Neural progenitor cell (in vitro differentiated cells): ENCODE data around the gene EXOC4. TPM values are rescaled to one million over a fixed set of nuclear protein-coding genes. Genes with fewer than 3 reads are reported as not detected.

ENCODE experiments used
- DNase-seq: peaks from one replicate; pipeline ENCODE4 v3.0.0-alpha.2; 2016; ENCODE audit warnings: low spot score
- H2AFZ ChIP-seq: fragments of 200-600 bp; sonication (generic); replicated peaks from 2 replicates; pipeline ENCODE4 v1.6.1; 2016; ENCODE audit warnings: antibody characterized with exemption
- H3F3A ChIP-seq: fragments of 200-600 bp; sonication (generic); 2 replicates; pipeline ENCODE4 v1.6.1; 2016; ENCODE audit warnings: antibody characterized with exemption, low read depth
- H3K27ac ChIP-seq: fragments of 200-600 bp; sonication (generic); 2 replicates; pipeline ENCODE4 v1.5.1; 2016; ENCODE audit warnings: mild to moderate bottlenecking
- H3K27me3 ChIP-seq: fragments of 200-600 bp; sonication (generic); 2 replicates; pipeline ENCODE4 v1.6.1; 2016; ENCODE audit warnings: mild to moderate bottlenecking, moderate library complexity
- H3K36me3 ChIP-seq: fragments of 200-600 bp; sonication (generic); 2 replicates; pipeline ENCODE4 v1.5.1; 2016
- H3K4me1 ChIP-seq: fragments of 200-600 bp; sonication (generic); 2 replicates; pipeline ENCODE4 v1.6.1; 2016; ENCODE audit warnings: mixed run types
- H3K4me2 ChIP-seq: fragments of 200-600 bp; sonication (generic); 2 replicates; pipeline ENCODE4 v1.6.1; 2016
- H3K4me3 ChIP-seq: fragments of 200-600 bp; sonication (generic); 2 replicates; pipeline ENCODE4 v1.5.1; 2016
- H3K79me2 ChIP-seq: fragments of 200-600 bp; sonication (generic); 2 replicates; pipeline ENCODE4 v1.6.1; 2016; ENCODE audit warnings: low read depth
- H3K9ac ChIP-seq: fragments of 200-600 bp; sonication (generic); 2 replicates; pipeline ENCODE4 v1.6.1; 2016
- H3K9me3 ChIP-seq: fragments of 200-600 bp; sonication (generic); 2 replicates; pipeline ENCODE4 v1.5.1; 2016; ENCODE audit warnings: low read depth
- H4K20me1 ChIP-seq: fragments of 200-600 bp; sonication (generic); 2 replicates; pipeline ENCODE4 v1.6.1; 2016; ENCODE audit warnings: low read depth
- H3K27ac Mint-ChIP-seq: 3 replicates; pipeline ENCODE4 v1.8.0; 2021; ENCODE audit warnings: mixed read lengths
- H3K27me3 Mint-ChIP-seq: 2 replicates; pipeline ENCODE4 v1.8.0; 2022; ENCODE audit warnings: low read depth, mild to moderate bottlenecking, inconsistent platforms, moderate library complexity, mixed read lengths; ENCODE audit not compliant: insufficient read depth
- H3K36me3 Mint-ChIP-seq: 3 replicates; pipeline ENCODE4 v1.8.0; 2021; ENCODE audit warnings: mixed read lengths
- H3K4me1 Mint-ChIP-seq: 3 replicates; pipeline ENCODE4 v1.8.0; 2021; ENCODE audit warnings: mixed read lengths
- H3K4me3 Mint-ChIP-seq: 3 replicates; pipeline ENCODE4 v1.8.0; 2021; ENCODE audit warnings: mild to moderate bottlenecking, moderate library complexity, mixed read lengths
- H3K9me3 Mint-ChIP-seq: 3 replicates; pipeline ENCODE4 v1.8.0; 2020; ENCODE audit warnings: mixed read lengths
- CTCF ChIP-seq: fragments of 200-600 bp; sonication (generic); IDR thresholded peaks from 2 replicates; pipeline ENCODE4 v1.5.1; 2017; ENCODE audit warnings: antibody characterized with exemption, mild to moderate bottlenecking
- EZH2 ChIP-seq: fragments of 200-600 bp; sonication (generic); IDR thresholded peaks from 2 replicates; pipeline ENCODE4 v1.6.1; 2017; ENCODE audit warnings: antibody characterized with exemption, mild to moderate bottlenecking, moderate library complexity
- EZH2phosphoT487 ChIP-seq: fragments of 200-600 bp; sonication (generic); IDR thresholded peaks from 2 replicates; pipeline ENCODE4 v1.6.1; 2017; ENCODE audit warnings: antibody characterized with exemption
- total RNA-seq: library from RNA; depleted of rRNA; stranded (reverse); fragments of >200 nt; gene quantifications from 2 replicates; pipeline ENCODE4 v1.2.3, GENCODE V29; 2015; ENCODE audit warnings: low replicate concordance

Gene EXOC4
- total RNA-seq, 1 donor from 2014 or later: 129 TPM

- peaks cover 2% of the 10 kb centered on the region for H3K27me3 Mint-ChIP-seq
- H3K9me3 ChIP-seq: no peaks in the 10 kb centered on the region
- no peak overlapping the region for H2AFZ ChIP-seq
- DNase-seq: no peak
- no peak overlapping the region for H3K27ac ChIP-seq
- H3K4me1 Mint-ChIP-seq: no peaks in the 10 kb centered on the region
- H3F3A ChIP-seq: no peaks in the 10 kb centered on the region
- no peaks in the 10 kb centered on the region for H3K27me3 ChIP-seq
- TF ChIP-seq CTCF (no peak), EZH2 (no peak), EZH2phosphoT487 (no peak)
- H3K36me3 Mint-ChIP-seq: peaks cover 34% of the 10 kb centered on the region
- H4K20me1 ChIP-seq: peaks cover 6% of the 10 kb centered on the region
- H3K4me3 Mint-ChIP-seq: no peak overlapping the region
- H3K4me3 ChIP-seq: no peak overlapping the region
- H3K27ac Mint-ChIP-seq: no peak overlapping the region
- H3K9me3 Mint-ChIP-seq: no peaks in the 10 kb centered on the region
- H3K4me2 ChIP-seq: no peak overlapping the region
- peaks cover 5% of the 10 kb centered on the region for H3K4me1 ChIP-seq
- H3K9ac ChIP-seq: no peak overlapping the region
- H3K79me2 ChIP-seq: no peaks in the 10 kb centered on the region
- H3K36me3 ChIP-seq: peaks cover 13% of the 10 kb centered on the region
These were observed 57.5 kb downstream of the EXOC4 start for GRCh38 chr7:133310232-133310862.

- H3K36me3 Mint-ChIP-seq: peaks cover 12% of the 10 kb centered on the region
- H3K4me3 Mint-ChIP-seq: no peak overlapping the region
- TF ChIP-seq CTCF: no peak
- TF ChIP-seq EZH2phosphoT487: no peak
- TF ChIP-seq EZH2: no peak
These were observed 60.7 kb downstream of the EXOC4 start for GRCh38 chr7:133313575-133313974.

GRCh38 chr7:133314084-133314483 is 61.2 kb downstream of the EXOC4 start:
- Histone ChIP-seq H3K4me3 (no peak overlapping the region), H4K20me1 (peaks cover 6% of the 10 kb centered on the region), H3K9ac (no peak overlapping the region), H3K4me2 (no peak overlapping the region), H3K27ac (no peak overlapping the region), H3K4me1 (peaks cover 5% of the 10 kb centered on the region), H3K27me3 (no peaks in the 10 kb centered on the region), H3K9me3 (no peaks in the 10 kb centered on the region), H3K36me3 (no peaks in the 10 kb centered on the region), H3F3A (no peaks in the 10 kb centered on the region), H3K79me2 (no peaks in the 10 kb centered on the region), H2AFZ (no peak overlapping the region)
- Mint-ChIP-seq H3K4me3 (no peak overlapping the region), H3K27ac (no peak overlapping the region), H3K36me3 (peaks cover 8% of the 10 kb centered on the region), H3K9me3 (no peaks in the 10 kb centered on the region), H3K27me3 (no peaks in the 10 kb centered on the region), H3K4me1 (no peaks in the 10 kb centered on the region)
- no peak for DNase-seq
- TF ChIP-seq EZH2phosphoT487 (no peak), CTCF (no peak), EZH2 (no peak)

More at GRCh38 chr7:133313575-133313974, 60.7 kb downstream of the EXOC4 start:
- peaks cover 2% of the 10 kb centered on the region for H3K27me3 Mint-ChIP-seq
- Histone ChIP-seq H3K9me3 (no peaks in the 10 kb centered on the region), H3K4me3 (no peak overlapping the region), H3F3A (no peaks in the 10 kb centered on the region), H3K27me3 (no peaks in the 10 kb centered on the region), H3K9ac (no peak overlapping the region), H3K36me3 (no peaks in the 10 kb centered on the region), H3K4me2 (no peak overlapping the region), H2AFZ (no peak overlapping the region), H4K20me1 (peaks cover 6% of the 10 kb centered on the region), H3K27ac (no peak overlapping the region), H3K79me2 (no peaks in the 10 kb centered on the region), H3K4me1 (peaks cover 5% of the 10 kb centered on the region)
- H3K9me3 Mint-ChIP-seq: no peaks in the 10 kb centered on the region
- DNase-seq: no peak
- H3K4me1 Mint-ChIP-seq: no peaks in the 10 kb centered on the region
- H3K27ac Mint-ChIP-seq: no peak overlapping the region
